Suppressor macrophage treated with lipopolysaccharide for 4 hours (primary cell): Measurements from ENCODE around the gene NRP1.
A peak's percentile ranks its signal among the peaks of the same experiment; 100 is the strongest.

Experiments used
- DNase-seq: peaks from one replicate; pipeline ENCODE4 v3.0.0-alpha.2; 2020

NRP1 gene

DNA sequence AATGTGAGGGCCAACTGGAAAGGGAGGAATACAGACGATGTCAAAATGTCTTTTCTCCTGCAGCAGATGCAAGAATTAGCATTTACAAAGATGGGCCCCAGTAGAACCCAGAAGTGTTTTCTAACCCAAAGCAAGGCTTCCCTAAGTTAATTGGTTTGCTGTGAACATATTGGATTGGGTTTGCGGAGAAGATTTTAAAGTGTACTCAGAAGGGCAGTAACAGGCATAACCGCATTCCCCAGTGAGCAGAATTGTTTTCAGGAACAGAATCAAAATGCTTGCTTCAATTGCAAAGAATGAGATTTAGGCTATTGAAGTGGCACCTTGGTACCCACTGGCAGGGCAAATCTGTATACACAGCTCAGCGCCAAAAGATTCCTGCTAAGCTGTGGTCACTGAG, 78.0 kb downstream of the NRP1 start:
- DNase-seq = no peak

DNA sequence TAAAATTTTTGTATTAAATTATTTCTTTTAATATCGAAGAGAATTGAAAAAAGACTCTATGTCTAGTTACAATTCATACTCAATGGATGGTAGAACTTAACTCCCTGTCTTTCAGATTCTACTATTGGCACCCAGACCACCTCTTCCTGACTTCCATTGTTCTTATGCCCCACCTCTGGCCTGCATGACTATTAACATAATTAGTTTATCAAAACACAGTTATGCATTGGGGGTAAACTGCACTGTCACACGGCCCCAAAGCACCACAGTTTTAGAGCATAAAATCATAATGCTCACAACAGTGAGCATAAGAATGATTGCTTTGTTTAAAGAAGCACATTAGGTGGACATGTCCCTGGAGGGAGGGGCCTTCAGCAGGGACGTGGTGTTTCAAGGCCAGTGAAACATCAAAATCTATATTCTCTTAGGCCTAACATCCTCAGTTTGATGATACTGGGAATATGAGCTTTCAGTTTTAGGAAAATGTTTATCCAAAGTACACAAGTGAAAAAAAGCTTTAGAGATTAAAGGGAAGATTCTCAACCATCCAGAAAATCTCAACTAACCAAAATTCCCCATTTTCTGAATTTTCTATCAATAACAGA, 79.8 kb downstream of the NRP1 start:
- DNase-seq = no peak

DNA sequence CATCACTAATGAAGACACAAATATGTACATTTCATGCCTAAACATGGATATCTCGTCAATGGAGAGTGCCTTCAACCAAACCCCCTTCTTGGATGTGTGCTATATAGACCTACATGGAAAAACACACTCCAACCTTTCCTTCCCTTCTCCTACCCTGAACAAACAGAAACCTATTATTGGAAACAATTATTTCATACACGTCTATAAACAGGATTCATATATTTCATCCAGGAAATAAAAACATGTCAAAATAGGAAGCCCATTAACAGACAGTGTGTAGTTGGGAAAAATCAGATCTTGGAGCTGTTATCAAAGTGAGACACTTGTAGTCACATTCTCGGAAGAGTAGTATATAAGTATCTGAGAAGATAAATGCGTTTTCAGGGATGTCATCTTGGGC, 81.1 kb downstream of the NRP1 start:
- DNase-seq = no peak

DNA sequence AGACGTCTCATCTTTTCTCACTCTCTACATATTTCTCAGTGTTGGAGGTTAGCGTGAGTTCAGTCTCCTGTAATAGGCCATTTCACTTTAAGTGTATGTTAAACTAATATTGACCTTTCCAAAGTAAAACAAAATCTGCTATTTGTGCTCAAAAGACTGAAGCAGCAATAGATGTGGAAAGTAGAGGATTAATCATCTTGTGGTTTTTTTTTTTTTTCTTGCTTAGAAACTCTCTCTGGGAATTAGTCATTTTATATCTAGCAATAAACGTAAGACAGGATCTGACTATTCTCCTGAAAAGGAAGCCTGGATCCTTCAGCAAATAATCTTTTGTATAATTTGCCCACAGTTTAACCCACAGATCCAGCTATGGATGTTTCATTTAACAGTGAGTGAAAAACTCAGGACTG, 81.7 kb downstream of the NRP1 start:
- DNase-seq = peak; percentile 40

DNA sequence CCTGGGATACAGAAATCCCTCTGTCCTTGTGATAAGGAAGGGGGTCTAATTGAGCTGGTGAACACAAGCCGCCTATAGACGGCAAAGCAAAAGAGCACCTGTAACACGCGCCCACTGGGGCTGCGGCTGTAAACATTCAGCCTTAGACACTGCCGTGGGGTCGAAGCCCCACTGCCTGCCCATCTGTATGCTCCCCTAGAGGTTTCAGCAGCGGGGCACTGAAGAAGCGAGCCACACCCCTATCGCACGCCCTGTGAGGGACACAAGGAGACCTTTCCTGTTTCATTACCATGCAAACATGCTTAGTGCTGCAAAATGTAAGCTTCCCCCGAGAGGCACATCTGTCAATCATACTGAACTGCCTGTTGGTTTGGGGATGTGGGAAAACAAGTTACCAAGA, 82.1 kb downstream of the NRP1 start:
- DNase-seq = no peak

DNA sequence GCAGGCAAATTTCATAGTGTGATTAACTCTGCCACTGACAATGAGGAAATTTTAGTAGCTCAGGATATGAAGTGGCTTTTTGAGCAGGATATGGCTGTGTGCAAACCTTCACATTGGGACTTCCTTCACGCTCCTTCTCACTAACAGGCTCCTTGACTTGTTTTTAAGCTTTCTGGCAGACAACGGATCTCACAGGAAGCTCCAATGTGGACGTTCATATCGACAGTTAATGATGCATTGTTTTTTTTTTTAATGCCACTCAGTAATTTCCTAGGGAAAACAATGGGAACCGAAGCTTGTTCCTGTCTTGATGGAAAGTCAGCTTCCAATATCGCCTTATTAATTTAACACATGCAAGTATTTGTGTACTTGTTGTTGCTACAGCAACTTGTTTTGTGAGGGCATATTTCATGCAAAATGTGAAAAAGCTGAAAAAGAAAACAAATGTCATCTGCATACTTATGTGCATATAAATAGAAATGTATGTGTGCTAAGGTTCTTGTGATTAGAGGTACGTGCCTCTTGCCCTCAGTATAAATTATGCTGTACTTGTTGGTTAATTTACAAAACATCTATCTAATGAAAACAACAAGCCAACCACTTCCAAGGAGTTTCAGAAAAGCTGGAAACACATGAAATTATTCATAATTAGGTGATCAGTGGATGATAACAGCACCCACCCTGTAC, 84.7 kb downstream of the NRP1 start:
- DNase-seq = no peak

DNA sequence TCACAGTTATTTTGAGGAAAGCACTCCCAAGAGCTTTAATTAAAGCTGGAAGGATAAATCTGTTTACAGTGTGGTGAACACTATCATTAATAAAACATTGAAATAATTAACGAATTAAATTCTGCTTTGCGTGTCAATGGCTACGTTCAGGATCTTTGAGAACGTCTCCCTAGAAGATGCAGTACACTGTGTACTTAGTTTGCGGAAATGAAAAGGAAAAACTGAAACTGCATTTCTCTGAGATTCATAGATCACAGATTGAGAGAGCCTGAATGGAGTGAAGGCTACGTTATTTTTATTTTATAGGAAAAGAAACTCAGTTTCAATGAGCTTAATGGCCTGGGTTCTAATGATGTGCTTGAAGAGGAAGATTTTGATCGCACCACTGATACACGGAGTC, 85.3 kb downstream of the NRP1 start:
- no peak for DNase-seq

DNA sequence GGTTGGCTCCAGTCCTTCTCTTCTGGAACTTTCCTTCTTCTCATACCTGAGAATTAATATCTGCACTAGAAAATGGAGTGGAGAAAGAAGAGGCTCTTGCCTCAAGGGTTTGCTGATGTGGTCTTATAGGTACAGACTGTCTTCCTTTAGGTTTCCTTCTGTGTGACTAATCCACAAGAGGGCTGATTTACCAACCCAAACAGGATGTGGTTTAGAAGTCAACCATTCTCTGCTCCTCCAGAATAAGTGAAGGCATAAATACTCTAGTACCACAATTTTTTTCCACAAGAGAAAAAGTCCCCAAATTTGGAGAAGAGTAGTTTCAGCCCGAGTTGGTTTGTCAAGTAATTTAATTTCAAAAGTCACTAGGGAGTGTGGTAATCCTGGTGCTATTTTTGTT, 85.8 kb downstream of the NRP1 start:
- peak; percentile 72 for DNase-seq

DNA sequence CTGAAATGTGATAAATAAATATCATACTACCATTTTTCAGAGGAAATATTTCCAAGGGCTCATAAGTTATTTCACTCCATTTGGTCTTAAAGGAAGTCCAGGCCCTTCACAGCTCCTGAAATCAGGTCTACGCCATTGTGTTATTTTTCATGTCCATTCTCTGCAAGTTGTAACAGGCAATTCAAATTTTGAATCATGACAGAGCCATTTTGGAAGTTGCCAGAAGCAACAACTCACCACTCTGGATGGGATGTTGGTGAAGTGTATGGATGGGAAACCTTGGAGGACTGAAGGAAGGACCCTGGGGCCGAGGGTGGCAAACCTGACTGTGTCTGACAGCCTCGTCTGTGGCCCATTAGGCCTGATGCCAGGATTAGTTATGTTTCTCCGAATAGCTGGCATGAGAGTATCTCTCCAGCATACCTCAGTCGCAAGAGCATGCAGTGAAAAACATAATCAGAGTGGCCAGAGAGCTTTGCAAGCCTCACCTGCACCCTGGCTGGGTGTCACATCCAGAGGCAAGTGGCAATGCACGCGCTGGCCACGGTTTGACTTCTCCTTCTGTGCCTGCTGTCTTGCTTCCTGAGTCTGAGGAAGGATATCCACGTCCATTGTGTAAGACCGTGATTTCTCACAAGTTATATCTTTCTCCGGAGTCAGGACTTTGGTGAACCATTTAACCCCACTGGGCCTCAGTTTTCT, 87.1 kb downstream of the NRP1 start:
- peak; percentile 23 for DNase-seq

DNA sequence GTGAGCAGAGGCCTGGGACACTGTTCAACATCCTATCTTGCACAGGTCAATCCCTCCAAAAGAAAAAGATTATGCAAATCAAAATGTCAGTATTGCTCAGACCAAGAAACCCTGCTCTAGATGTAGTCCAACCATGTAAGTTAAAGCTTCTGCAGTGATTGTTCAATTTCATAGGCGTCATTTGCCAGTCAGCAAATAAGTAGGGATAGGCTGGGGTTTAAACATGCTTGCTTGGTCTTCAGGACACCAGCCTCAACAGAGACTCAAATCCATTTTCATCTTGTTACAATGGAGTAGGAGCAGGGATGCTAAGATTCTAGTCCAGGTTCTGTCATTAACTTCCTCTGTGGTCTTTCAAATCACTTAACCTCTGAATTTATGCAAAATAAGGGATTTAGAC, 89.1 kb downstream of the NRP1 start:
- no peak for DNase-seq

DNA sequence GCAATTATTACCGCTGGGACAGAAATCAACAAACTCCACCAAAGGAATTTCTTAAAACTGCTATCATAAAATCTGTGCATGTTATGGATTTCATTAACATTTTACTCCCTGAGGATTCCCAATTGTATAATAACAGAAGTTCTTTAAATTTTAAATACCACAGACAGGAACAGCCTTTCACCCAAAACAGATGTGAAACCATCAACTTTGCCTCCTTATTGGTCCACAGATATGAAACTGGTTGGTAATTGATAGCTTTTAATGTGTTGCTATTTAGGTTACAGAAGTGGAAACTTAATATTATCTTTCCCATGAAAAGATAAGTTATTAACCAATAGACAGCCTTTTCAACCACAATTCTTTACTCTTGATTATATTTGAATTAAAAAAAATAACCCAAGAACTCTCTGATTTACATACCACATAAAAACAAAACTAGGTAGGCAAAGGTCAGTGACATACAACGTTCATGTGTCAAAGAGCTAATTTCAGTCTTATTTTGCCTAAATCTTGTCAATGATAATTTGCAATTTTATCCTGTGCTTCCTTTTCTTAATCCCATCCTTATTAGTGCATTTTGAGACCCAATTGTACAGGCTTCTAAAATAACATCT, 90.0 kb downstream of the NRP1 start:
- no peak for DNase-seq

DNA sequence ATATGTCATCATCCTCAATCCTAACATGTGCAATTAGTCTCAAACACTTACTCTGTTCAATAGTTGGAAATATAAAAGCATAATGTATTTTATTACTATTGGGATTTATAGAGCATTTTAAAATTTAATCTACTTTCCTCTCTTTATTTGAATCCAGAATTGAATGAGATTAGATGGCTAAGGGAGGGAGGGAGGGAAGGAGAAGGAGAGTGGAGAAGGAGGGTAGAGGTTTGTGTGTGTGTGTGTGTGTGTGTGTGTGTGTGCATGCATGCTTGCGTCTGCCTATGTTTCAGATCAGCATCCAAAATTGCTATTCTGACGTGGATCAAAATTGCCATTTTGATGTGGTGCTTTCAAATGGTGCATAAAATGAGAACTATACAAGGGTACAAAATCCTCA, 90.8 kb downstream of the NRP1 start:
- DNase-seq = no peak

DNA sequence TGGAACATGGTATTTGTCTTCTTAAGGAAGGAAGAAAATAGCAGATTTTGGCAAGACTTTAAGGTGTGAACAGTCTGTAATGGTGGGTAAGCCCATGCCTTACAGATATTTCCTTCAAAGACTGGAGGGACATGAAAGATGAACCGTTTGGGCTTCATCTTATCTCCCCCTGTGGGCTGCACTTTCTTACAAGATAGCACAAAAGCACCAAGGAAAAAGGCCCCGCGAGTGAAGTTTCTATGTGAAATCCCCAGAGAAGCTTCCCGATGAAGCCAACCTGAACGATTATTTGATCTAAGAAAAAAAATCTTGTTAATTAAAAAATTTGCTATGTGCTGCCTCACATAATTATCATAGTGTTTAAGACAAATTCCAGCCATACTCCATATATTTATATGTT, 91.5 kb downstream of the NRP1 start:
- no peak for DNase-seq

DNA sequence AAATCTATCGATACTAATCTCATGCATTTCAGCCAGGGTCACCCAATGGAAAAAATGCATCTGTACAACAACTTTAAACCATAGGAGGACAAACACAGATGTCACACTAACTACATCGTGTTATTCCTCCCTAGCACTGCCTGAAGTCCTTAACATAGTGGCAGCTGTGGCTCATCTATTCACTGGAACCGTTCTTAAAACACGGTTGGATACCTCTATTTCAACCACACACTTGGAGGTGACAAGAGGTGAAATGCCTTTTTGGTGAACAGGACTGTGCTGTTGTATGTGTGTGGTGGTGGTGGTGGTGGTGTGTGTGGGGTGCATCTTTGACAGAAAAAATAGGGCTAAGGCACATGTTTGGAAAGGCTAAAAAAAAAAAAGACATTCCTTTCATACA, 93.1 kb downstream of the NRP1 start:
- no peak for DNase-seq

DNA sequence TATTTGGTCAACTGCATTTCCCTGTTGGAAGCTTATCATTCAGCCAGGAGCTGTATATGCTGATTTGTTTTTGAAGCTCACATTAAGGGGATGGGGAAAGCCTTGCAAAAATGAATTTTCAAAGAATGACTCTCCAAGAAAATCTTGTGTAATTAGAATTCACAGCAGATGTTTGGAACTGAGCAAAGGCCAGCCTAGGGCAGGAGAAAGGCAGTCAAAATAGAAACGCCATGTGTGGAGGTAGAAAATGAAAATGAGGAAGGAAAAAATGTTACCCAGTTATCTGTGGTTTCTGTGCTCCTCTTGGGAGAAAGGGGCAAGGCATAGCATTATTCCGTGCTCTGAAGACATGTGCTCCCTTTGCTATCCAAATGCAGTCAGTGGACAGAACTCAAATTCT, 93.5 kb downstream of the NRP1 start:
- DNase-seq = no peak

DNA sequence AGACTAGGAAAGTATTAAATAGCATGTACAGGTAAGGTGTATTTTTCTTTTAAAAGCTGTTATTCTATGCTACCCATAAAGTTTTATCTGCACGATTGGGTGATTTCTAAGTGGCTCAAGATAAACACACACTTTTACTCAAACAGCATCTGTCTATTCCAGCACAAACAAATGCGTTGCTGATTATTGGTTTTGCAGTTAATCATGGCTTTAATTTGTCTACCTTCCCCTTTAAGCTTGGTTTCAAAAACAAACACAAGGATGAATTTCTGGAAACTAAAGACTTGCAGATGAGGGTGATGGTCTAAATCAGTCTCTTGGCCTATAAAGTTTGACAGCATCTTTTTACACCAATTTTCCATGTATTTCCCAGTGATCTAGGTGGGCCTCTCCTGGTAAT, 94.2 kb downstream of the NRP1 start:
- no peak for DNase-seq

DNA sequence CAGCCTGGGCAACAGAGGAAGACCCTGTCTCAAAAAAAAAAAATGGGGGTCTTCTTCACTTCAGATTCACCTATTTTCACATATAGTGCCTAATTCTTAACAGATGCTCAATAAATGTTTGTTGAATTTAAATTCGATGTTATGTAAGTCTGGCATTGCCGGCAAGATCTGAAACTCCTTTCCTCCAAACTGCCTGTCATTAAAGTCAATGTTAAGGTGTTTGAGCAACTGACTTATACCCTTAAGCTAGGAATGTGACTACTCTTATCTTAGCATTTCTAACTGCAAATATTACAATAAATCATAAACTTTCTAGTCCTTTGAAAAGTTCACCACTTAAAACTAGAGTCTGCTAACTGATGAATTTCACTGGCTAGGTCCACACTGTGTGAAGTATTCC, 95.2 kb downstream of the NRP1 start:
- no peak for DNase-seq

DNA sequence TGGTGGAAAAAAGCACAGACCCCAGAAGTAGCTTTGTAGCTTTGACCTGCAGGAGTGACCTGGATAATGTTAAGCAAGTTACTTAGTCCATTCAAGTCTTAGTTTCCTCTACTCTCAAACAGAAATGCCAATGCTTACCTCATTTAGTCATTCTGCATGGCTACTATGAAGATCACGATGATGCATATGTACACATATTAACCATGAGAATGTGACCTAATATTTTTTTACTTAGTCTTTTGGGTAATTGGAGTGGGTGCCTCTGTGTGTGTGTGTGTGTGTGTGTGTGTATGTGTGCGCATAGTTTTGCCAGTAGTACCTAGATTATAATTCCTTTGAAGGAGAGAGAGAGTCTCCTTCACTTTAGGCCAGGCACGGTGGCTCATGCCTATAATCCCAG, 95.8 kb downstream of the NRP1 start:
- DNase-seq = no peak

DNA sequence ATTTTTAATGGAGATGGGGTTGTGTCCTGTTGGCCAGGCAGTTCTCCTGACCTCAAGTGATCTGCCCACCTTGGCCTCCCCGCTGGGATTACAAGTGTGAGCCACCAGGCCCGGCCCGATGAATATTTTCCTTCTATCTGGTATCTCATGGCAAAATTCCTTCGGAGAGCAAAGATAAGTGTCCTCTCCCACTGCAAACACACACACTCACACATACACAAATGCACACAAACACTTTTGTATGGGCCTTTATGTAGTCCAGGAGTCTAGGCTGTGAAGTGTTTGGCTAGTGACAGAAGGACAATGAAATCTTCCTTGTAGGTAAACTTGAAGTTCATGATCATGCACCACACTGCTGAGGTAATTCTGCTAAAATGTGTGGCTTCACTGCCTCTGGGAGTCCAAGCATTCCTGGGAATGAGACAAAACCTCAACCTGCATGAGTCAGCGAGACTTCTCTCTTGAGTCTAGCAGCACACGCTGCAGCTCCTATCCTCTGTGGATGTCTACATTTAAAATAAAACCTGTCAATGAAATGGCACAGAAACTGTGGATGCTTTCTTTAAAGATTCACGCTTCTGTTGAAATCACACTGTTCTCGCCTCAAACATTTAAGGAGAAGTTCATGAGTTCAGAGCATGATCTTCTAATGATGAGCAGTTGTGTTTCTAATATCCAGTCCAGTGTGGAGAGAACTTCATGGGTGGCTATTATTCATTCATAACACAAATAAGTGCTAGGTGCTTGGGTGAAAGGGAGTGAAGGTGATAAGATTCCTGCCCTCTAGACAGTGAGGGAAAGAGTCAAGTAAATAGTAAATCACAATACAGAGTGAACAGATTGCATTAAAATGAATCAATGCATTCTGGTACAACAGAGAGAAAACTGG, 96.5 kb downstream of the NRP1 start:
- DNase-seq = no peak

DNA sequence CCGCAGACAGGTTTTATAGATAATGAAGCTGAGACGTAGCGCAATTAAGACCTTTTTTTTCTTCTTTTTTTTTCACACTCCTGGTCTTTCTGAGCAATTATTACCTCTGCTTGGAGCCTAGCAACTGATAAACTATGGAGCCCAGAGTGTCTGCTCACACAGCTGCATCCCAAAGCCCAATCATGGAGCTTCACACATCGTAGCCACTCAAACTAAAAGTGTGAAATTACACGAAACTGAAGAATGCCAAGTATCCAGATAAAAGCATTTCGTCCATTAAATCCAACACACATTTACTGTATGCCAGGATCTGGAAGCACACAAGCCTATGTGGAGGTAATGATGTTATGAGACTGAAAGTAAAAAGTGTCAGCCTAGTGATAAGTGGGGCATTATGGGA, 97.6 kb downstream of the NRP1 start:
- no peak for DNase-seq

DNA sequence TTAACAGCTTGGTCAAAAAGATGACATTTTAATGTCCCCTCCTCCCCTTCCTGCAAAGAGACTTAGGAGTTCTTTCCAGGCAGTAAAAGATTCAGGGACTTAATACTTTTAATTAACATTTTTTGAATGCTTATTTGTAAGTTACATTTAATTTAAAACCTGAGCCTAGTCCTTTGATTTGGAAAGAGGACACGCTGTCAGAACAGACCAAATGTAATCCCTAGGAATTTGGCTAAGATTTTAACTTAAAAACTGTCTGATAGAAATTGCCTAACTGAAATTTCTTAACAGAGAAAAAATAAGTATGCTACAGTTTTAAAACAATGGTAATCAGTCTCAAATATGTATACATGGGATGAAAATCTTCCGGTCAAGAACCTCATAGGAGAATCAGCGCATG, 98.5 kb downstream of the NRP1 start:
- no peak for DNase-seq

DNA sequence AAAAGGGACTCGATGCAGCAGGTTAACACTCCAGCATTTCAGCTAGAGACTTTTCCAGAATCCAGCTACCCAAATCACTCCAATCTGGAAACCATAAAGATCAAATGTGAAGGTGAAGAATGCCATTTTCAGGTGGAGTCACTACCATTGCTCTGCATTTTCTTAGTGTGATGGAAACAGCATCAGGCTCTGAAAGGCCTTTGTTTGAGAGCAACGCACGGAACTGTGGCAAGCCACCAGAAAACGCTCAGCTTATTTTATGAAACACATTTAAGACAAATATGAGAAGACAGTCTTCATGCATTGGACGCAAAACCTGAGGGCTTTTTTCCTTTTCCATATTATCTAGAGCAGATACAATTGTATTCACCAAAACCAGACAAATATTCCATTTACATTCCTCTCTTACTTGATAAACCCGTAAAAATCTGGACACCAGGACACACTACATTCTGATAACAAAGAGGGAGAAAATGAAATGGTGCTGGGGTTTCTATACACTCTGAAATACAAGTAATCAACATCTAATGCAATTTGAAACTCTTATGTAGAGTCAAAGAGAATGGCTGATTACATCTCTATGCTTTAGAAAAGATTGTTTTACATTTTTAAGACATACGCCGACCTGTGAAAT, 99.1 kb downstream of the NRP1 start:
- no peak for DNase-seq

DNA sequence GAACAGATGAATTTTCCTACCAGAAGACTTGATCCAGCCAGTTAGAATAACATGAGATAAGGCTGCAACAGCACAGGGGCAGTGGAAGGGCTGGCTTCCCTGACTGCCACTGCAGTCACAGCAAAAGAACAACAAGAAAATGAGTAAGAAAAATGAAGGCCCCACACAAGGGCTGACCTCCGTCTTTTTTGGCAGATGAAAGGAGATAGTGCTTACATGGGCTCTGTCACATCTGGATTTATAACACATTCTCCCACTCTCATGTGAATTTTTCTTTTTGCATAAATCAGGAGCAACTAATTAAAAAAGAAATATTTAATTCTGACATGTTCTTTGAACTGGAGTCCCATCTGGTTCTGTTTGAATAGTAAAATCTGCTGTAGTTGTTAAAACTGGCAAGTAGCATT, 99.6 kb downstream of the NRP1 start:
- DNase-seq = no peak
